Measurements from ENCODE around the gene CBARP. TPM values are rescaled to one million over a fixed set of nuclear protein-coding genes. Genes with fewer than 3 reads are reported as not detected.

The CBARP gene
- total and polyA plus RNA-seq, 2 of the 13 experiments (the other 11 are each of a cell fraction or from before 2014, with no cell fraction given) = 1.2 to 1.4 TPM

GRCh38 chr19:1275260-1275975 is 37.6 kb upstream of the CBARP start, which contains the start of gene FAM174C (continued):
- TF ChIP-seq ZFY (CRISPR knock-in tag; IDR thresholded peaks at IDR 0.05) (peak; percentile 89; the same call in 1 of the 2 replicates), AKNA (CRISPR knock-in tag; IDR thresholded peaks at IDR 0.05; ENCODE audit: borderline replicate concordance) (no peak), ZNF441 (CRISPR knock-in tag; IDR thresholded peaks at IDR 0.05; ENCODE audit: borderline replicate concordance) (peak; percentile 55), ZNF496 (CRISPR knock-in tag; IDR thresholded peaks at IDR 0.05; ENCODE audit: insufficient replicate concordance) (no peak), TOPORS (CRISPR knock-in tag; IDR thresholded peaks at IDR 0.05) (peak; percentile 94), NR0B2 (CRISPR knock-in tag; IDR thresholded peaks at IDR 0.05) (peak; percentile 89), ZBTB40 (IDR thresholded peaks at IDR 0.05) (no peak), ZBTB40 (CRISPR knock-in tag; IDR thresholded peaks at IDR 0.05) (0 out of 2 replicates have a peak, but pooled peaks have one; percentile 9), CCAR2 (optimal IDR thresholded peaks at IDR 0.05; ENCODE audit: low read depth, low read length) (no peak), KLF16 (CRISPR knock-in tag; IDR thresholded peaks at IDR 0.05) (peak in 1 of 2 experiments; percentile 16; a peak in 1 of 4 replicates), REL (CRISPR knock-in tag; conservative IDR thresholded peaks at IDR 0.05) (no peak)
